HFF-Myc (cell line): ENCODE results near the gene PRR16.

ENCODE experiments used
- DNase-seq: peaks from one replicate; pipeline ENCODE4 v3.0.0-alpha.2; 2011; ENCODE audit warnings: low read depth; ENCODE audit errors: extremely low read depth
- H3K4me3 ChIP-seq: replicated peaks from 2 replicates; pipeline ENCODE4 v1.5.1; 2011; ENCODE audit warnings: low read depth, mild to moderate bottlenecking, control low read depth, low read length
- CTCF ChIP-seq: IDR thresholded peaks from 2 replicates; pipeline ENCODE4 v1.5.1; 2012; ENCODE audit warnings: mild to moderate bottlenecking, low read depth, low read length, control low read depth; ENCODE audit errors: missing control alignments

Gene PRR16

GRCh38 chr5:120576588-120576987 lies 112.5 kb downstream of the PRR16 start:
- no peak for TF ChIP-seq CTCF
- no peak overlapping the region for H3K4me3 ChIP-seq
- no peak for DNase-seq

- no peak for DNase-seq
- no peak for TF ChIP-seq CTCF
- no peak overlapping the region for H3K4me3 ChIP-seq
Measured at GRCh38 chr5:120582635-120583034, 118.5 kb downstream of the PRR16 start.

GRCh38 chr5:120586646-120587045 lies 122.5 kb downstream of the PRR16 start:
- TF ChIP-seq CTCF: no peak
- H3K4me3 ChIP-seq: no peak overlapping the region
- no peak for DNase-seq

GRCh38 chr5:120591911-120592310 lies 127.8 kb downstream of the PRR16 start:
- H3K4me3 ChIP-seq: no peak overlapping the region
- TF ChIP-seq CTCF: no peak
- no peak for DNase-seq

- no peak for TF ChIP-seq CTCF
- DNase-seq: no peak
- no peak overlapping the region for H3K4me3 ChIP-seq
Measured at GRCh38 chr5:120599576-120599975, 135.5 kb downstream of the PRR16 start.

- TF ChIP-seq CTCF: no peak
- H3K4me3 ChIP-seq: no peak overlapping the region
- no peak for DNase-seq
Measured at GRCh38 chr5:120600639-120601038, 136.5 kb downstream of the PRR16 start.

GRCh38 chr5:120602033-120602432 lies 137.9 kb downstream of the PRR16 start:
- no peak for TF ChIP-seq CTCF
- H3K4me3 ChIP-seq: no peak overlapping the region
- no peak for DNase-seq
